Measurements from ENCODE around the gene KIR3DL1.
"Not testable (repeated sequence)": the region's sequence is repeated elsewhere in the genome, so short reads cannot be mapped to it uniquely, and the experiment has no call there.

Gene KIR3DL1

DNA sequence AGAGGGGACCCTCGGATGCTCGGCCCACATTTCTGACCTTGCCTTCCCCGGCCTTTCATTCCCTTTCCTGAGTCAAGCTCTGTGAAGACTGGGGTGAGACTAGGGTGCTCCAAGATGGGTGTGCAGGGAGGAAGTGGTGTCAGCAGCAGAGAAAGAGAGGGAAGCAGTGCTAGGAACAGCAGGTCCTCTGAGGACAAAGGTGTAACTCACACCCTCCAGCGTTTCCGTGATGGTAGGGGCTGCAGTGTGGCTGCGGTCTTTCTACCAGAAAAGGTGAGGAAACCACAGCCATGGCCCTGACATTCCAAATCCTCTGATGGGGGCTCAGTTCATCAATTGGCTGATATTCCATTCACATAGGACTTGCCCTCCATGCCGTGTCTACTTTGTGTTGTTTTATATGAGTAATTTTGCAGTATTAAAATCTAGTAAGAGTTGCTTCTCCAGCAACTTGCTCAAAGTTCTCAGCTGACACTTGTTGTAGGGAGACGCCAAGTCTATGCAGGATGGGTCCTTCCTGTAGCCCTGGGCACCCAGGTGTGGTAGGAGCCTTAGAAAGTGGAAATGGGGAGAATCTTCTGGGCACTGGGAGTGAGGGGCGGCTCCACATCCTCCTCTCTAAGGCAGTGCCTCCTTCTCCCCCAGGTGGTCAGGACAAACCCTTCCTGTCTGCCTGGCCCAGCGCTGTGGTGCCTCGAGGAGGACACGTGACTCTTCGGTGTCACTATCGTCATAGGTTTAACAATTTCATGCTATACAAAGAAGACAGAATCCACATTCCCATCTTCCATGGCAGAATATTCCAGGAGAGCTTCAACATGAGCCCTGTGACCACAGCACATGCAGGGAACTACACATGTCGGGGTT, 1.6 kb downstream of the KIR3DL1 start:
- FAIRE-seq = no peak

DNA sequence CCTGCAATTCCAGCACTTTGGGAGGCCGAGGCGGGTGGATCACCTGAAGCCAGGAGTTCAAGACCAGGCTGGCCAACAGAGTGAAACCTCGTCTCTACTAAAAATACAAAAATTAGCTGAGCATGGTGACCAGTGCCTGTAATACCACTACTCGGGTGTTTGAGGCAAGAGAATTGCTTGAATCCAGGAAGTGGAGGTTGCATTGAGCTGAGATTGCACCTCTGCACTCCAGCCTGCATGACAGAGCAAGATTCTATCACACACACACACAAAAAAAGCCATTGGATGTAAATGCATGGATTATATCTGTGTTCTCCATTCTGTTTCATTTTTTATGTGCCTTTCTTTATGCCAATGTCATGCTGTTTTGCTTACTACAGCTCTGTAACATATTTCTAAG, 8.1 kb downstream of the KIR3DL1 start:
- FAIRE-seq = not testable (repeated sequence)

DNA sequence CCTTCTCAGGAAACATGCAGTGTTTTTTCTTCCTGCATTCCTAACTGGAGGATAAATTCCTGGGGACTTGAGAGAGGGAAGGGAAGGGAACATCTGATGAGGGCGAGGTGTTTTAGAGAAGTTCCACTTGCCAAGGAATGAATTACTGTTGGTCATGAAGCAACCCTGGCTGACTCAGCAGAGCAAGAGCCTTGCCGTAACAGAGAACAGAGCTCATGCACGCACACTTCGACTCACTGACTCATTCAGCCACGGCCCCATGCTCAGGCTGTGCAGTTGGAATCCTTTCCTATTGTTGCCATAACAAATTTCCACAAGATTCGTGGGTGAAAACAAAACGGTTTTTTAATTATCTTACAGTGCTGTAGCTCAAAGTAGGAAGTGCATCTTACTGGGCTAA, 9.1 kb downstream of the KIR3DL1 start:
- not testable (repeated sequence) for FAIRE-seq

DNA sequence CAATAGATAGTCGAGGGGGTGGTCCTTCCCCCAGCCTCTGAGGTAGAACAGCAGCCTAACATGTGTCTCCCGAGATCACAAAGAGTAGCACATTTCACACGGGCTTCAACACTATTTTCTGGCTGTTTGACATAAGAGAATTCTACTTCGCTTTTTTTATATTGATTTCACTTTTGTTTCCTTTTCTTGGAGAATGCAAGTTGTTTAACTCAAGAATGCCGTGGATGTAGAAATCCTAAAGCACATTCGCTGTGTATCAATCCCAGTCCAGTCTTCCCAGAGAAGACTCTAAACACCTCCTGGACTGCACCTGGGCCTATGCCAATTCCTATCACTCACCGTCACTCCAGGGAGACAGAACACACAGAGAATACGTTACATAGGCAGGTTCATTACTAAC, 11.8 kb downstream of the KIR3DL1 start:
- FAIRE-seq = not testable (repeated sequence)

DNA sequence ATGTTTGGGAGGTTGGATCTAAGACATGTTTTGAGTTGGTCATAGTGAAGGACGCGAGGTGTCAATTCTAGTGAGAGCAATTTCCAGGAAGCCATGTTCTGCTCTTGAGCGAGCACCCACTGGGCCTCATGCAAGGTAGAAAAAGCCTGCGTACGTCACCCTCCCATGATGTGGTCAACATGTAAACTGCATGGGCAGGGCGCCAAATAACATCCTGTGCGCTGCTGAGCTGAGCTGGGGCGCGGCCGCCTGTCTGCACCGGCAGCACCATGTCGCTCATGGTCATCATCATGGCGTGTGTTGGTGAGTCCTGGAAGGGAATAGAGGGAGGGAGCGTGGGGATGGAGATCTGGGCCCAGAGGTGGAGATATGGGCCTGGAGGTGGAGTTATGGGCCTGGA, 16.2 kb downstream of the KIR3DL1 start, which contains the start of gene KIR2DS4:
KIR2DS4 (plus strand) TSS at position 181 of the 400 bp plus-strand sequence.
- FAIRE-seq = not testable (repeated sequence)

DNA sequence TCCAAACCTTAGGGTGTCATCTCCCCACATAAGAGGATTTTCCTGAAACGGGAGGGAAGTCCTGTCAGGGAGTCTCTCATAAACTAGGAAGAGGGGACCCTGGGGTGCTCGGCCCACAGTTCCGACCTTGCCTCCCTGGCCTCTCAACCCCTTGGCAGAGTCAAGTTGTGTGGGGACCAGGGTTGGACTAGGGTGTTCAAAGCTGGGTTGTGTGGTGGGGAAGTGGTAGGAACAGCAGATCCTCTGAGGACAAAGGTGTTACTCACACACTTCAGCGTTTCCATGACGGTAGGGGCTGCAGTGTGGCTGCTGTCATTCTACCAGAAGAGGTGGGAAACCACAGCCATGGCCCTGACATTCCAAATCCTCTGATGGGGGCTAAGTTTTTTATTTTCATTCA, 18.9 kb downstream of the KIR3DL1 start:
- FAIRE-seq = not testable (repeated sequence)

DNA sequence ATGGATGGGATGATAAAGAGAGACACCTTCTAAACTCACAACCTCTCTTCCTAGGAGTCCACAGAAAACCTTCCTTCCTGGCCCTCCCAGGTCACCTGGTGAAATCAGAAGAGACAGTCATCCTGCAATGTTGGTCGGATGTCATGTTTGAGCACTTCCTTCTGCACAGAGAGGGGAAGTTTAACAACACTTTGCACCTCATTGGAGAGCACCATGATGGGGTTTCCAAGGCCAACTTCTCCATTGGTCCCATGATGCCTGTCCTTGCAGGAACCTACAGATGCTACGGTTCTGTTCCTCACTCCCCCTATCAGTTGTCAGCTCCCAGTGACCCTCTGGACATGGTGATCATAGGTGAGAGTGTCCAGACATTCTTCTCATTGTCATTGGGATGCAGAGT, 21.3 kb downstream of the KIR3DL1 start:
- not testable (repeated sequence) for FAIRE-seq

DNA sequence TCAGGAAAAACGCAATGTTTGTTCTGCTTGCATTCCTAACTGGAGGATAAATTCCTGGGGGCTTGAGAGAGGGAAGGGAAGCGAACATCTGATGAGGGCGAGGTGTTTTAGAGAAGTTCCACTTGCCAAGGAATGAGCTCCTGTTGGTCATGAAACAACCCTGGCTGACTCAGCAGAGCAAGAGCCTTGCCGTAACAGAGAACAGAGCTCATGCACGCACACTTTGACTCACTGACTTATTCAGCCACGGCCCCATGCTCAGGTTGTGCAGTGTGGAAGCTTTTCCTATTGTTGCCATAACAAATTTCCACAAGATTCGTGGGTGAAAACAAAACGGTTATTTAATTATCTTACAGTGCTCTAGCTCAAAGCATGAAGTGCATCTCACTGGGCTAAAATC, 26.9 kb downstream of the KIR3DL1 start:
- FAIRE-seq = not testable (repeated sequence)

DNA sequence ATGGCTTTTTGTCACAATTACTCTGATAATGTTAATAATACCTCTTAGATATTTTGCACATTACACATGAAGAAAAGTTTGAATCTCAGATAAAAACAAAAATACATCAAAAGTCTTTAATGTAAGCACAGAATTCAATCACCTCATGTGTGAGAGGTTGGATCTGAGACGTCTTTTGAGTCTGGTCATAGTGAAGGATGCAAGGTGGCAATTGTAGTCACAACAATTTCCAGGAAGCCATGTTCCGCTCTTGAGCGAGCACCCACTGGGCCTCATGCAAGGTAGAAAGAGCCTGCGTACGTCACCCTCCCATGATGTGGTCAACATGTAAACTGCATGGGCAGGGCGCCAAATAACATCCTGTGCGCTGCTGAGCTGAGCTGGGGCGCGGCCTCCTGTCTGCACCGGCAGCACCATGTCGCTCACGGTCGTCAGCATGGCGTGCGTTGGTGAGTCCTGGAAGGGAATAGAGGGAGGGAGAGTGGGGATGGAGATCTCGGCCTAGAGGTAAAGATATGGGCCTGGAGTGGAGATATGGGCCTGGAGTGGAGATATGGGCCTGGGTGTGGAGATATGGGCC, 33.9 kb downstream of the KIR3DL1 start, which contains the start of gene KIR3DL2:
KIR3DL2 (plus strand) TSS at position 383 of the 580 bp plus-strand sequence; CDS start at position 416, 33 bp downstream.
- not testable (repeated sequence) for FAIRE-seq

DNA sequence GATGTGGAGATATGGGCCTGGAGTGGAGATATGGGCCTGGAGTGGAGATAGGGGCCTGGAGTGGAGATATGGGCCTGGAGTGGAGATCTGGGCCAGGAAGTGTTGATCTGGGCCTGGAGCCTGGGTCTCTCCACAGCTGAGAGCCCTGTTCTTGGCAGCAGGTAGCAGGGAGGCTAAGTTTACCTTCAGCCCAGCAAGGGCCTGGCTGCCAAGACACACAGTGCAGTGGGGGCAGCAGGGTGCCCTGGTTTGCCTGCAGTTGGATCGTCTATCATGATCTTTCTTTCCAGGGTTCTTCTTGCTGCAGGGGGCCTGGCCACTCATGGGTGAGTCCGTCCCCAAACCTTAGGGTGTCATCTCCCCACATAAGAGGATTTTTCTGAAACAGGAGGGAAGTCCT, 34.7 kb downstream of the KIR3DL1 start:
- no peak for FAIRE-seq

DNA sequence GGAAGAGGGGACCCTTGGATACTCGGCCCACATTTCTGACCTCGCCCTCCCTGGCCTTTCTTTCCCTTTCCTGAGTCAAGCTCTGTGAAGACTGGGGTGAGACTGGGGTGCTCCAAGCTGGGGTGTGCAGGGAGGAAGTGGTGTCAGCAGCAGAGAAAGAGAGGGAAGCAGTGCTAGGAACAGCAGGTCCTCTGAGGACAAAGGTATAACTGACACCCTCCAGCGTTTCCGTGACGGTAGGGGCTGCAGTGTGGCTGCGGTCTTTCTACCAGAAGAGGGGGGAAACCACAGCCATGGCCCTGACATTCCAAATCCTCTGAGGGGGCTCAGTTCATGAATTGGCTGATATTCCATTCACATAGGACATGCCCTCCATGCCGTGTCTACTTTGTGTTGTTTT, 35.1 kb downstream of the KIR3DL1 start:
- no peak for FAIRE-seq

DNA sequence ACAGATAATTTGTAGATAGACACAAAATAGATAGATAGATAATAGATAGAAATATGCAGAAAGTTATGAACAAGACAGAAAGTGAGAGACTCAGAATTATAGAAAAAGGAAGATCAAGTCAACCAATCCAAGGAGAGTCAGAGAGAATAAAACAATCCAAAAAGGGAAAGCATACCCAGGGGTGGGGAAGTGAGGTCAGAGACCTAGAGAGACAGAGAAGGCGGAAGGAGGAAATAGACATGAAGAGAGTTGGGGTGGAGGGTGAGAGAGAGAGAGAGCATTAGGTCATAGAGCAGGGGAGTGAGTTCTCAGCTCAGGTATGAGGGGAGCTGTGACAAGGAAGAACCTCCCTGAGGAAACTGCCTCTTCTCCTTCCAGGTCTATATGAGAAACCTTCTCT, 39.0 kb downstream of the KIR3DL1 start:
- FAIRE-seq = not testable (repeated sequence)

DNA sequence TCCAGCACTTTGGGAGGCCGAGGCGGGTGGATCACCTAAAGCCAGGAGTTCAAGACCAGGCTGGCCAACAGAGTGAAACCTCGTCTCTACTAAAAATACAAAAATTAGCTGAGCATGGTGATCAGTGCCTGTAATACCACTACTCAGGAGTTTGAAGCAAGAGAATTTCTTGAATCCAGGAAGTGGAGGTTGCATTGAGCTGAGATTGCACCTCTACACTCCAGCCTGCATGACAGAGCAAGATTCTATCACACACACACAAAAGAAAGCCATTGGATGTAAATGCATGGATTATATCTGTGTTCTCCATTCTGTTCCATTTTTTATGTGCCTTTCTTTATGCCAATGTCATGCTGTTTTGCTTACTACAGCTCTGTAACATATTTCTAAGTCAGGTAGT, 42.2 kb downstream of the KIR3DL1 start:
- not testable (repeated sequence) for FAIRE-seq

DNA sequence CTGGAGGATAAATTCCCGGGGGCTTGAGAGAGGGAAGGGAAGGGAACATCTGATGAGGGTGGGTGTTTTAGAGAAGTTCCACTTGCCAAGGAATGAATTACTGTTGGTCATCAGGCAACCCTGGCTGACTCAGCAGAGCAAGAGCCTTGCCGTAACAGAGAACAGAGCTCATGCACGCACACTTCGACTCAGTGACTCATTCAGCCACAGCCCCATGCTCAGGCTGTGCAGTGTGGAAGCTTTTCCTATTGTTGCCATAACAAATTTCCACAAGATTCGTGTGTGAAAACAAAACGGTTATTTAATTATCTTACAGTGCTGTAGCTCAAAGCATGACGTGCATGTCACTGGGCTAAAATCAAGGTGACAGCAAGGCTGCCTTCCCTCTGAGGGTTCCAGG, 43.2 kb downstream of the KIR3DL1 start:
- not testable (repeated sequence) for FAIRE-seq

DNA sequence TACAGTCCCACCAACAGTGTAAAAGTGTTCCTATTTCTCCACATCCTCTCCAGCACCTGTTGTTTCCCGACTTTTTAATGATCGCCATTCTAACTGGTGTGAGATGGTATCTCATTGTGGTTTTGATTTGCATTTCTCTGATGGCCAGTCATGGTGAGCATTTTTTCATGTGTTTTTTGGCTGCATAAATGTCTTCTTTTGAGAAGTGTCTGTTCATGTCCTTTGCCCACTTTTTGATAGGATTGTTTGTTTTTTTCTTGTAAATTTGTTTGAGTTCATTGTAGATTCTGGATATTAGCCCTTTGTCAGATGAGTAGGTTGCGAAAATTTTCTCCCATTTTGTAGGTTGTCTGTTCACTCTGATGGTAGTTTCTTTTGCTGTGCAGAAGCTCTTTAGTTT, 47.2 kb downstream of the KIR3DL1 start:
- FAIRE-seq = not testable (repeated sequence)

DNA sequence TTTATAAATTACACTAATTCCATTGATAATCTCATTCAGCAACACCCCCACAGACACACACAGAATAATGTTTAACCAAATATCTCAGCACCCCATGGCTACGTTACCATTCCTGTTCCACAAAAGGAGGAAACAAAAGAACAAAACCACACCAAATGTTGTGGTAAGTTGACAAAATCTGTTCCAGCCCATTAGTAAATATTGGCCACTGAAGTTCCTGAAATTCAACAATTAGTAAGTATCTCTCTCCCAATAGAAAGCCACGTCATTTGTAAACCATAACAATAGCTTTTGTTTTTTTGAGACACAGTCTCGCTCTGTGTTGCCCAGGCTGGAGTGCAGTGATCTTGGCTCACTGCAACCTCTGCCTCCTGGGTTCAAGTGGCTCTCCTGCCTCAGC, 55.4 kb downstream of the KIR3DL1 start:
- FAIRE-seq = no peak

DNA sequence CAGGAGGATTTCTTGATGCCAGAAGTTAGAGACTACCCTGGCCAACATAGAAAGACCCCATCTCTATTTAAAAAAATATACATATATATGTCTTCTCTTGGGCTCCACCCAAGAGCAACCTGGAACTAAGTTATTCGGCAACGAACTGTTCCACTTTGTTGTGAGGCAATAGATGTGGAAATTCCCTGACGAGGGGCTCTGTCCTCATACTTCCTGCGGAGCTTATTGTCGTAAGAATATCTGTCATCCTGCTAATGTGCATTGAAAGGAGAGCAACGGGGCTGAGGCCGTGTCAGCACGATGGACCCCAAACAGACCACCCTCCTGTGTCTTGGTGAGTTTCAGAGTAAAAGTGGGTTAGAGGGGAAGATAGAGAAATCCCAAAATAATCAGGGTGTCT, 57.7 kb downstream of the KIR3DL1 start, which contains the start of gene FCAR:
FCAR (plus strand) TSS at position 246 of the 400 bp plus-strand sequence; CDS start at position 301, 55 bp downstream.
- FAIRE-seq = no peak

DNA sequence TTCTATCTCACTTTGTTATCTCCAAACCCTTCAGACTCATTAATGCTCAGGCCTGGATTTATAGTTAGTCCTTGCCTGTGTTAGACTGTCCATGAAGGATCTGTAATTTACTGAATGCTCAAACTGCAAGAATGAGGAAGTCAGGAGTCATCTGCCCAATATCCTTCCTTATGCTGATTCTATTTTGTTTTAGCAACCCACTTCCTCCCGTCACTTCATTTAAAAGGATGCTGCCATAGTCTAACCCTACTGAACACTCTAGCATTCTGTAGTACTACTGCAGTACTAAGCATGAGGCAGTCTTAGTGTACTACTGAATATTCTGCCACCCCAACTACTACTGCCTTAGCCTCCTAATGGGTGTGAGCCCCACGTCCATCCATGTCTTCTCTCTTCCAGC, 59.2 kb downstream of the KIR3DL1 start:
- no peak for FAIRE-seq

DNA sequence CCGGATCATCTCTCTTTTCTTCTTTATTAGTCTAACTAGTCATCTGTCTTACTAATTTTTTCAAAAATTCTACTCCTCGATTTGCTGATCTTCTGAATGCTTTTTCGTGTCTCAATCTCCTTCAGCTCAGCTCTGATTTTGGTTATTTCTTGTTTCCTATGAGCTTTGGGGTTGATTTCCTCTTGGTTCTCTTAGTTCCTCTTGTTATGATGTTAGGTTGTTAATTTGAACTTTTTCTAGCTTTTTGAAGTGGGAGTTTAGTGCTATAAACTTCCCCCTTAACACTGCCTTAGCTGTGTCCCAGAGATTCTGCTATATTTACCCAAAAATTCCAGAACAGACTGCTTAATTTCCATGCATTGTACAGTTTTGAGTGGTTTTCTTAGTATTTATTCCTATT, 61.2 kb downstream of the KIR3DL1 start:
- FAIRE-seq = no peak

Measured in islet of Langerhans (tissue), 1 donor.